Measurements from ENCODE around the gene HMX2. TPM values are rescaled to one million over a fixed set of nuclear protein-coding genes. Genes with fewer than 3 reads are reported as not detected.

The HMX2 gene
- total RNA-seq, 2 experiments from 2014 or later: not detected

- Histone ChIP-seq H3K27ac (ENCODE audit: low read depth in 1 of 2, low read length in 2 of 2) (no peak overlapping the region), H3K4me3 (ENCODE audit: low read length) (no peak overlapping the region), H3K27me3 (ENCODE audit: control insufficient read depth in 1 of 2, insufficient read depth in 2 of 2, low read length in 2 of 2) (peaks cover 97 to 100% of the 10 kb centered on the region in 2 experiments), H3K4me1 (ENCODE audit: insufficient read depth, low read length) (peaks cover 81% of the 10 kb centered on the region), H3K9me3 (ENCODE audit: control insufficient read depth in 1 of 2, insufficient read depth in 1 of 2, low read length in 2 of 2) (peaks cover 0 to 68% of the 10 kb centered on the region in 2 experiments), H3K36me3 (ENCODE audit: insufficient read depth, low read length) (no peaks in the 10 kb centered on the region)
- no peaks in the 10 kb centered on the region for H3K36me3 Mint-ChIP-seq (ENCODE audit: low read depth)
- DNase-seq (no peak), ATAC-seq (ENCODE audit: poor library complexity) (no peak)
- peaks cover 75% of the 10 kb centered on the region for H3K4me1 Mint-ChIP-seq (ENCODE audit: low read depth)
- ChIA-PET POLR2A (interaction anchor here (0.8 kb wide), 1 partner anchor 97 kb away, joined by 3 read pairs; no protein-coding TSS in a partner anchor), CTCF (interaction anchor here (2.6 kb wide), 1 partner anchor 10 kb away, joined by 9 read pairs; no protein-coding TSS in a partner anchor)
- no peak overlapping the region for H3K4me3 Mint-ChIP-seq
- peaks cover 85% of the 10 kb centered on the region for H3K27me3 Mint-ChIP-seq
- H3K9me3 Mint-ChIP-seq: no peaks in the 10 kb centered on the region
- no peak for TF ChIP-seq CTCF (IDR thresholded peaks at IDR 0.05)
- intact Hi-C loops (cut with DNase I, micrococcal nuclease): loop anchor here in 1 of 2 experiments (5.0 kb wide), 1 partner anchor 771 kb away; the partner anchor contains the start of gene PLEKHA1
- no peak overlapping the region for H3K27ac Mint-ChIP-seq
Observed at GRCh38 chr10:123143825-123144168, 4.1 kb upstream of the HMX2 start.

- ChIA-PET CTCF (interaction anchor here (2.6 kb wide), 1 partner anchor 12 kb away, joined by 9 read pairs; no protein-coding TSS in a partner anchor), POLR2A (interaction anchor here (2.1 to 3.3 kb wide), 2 partner anchors 9 to 97 kb away, joined by 7 to 13 read pairs; partner anchors contain the start of gene BUB3)
- H3K9me3 ChIP-seq (ENCODE audit: control insufficient read depth in 1 of 2, insufficient read depth in 1 of 2, low read length in 2 of 2): peaks cover 0 to 65% of the 10 kb centered on the region in 2 experiments
- Mint-ChIP-seq H3K9me3 (no peaks in the 10 kb centered on the region), H3K36me3 (ENCODE audit: low read depth) (no peaks in the 10 kb centered on the region), H3K27ac (no peak overlapping the region), H3K27me3 (peaks cover 82% of the 10 kb centered on the region), H3K4me1 (ENCODE audit: low read depth) (peaks cover 72% of the 10 kb centered on the region), H3K4me3 (peak overlapping the region; percentile 47)
- no peak overlapping the region for H3K27ac ChIP-seq (ENCODE audit: low read depth in 1 of 2, low read length in 2 of 2)
- intact Hi-C loops (cut with DNase I, micrococcal nuclease): loop anchor here in 1 of 2 experiments (5.0 kb wide), 1 partner anchor 773 kb away; the partner anchor contains the start of gene PLEKHA1
- no peak overlapping the region for H3K4me3 ChIP-seq (ENCODE audit: low read length)
- H3K4me1 ChIP-seq (ENCODE audit: insufficient read depth, low read length): peaks cover 86% of the 10 kb centered on the region
- DNase-seq (peak in 2 of 14 experiments; percentile 7 to 32), ATAC-seq (ENCODE audit: poor library complexity) (no peak)
- TF ChIP-seq CTCF (IDR thresholded peaks at IDR 0.05): no peak
- no peaks in the 10 kb centered on the region for H3K36me3 ChIP-seq (ENCODE audit: insufficient read depth, low read length)
- peaks cover 96 to 98% of the 10 kb centered on the region in 2 experiments for H3K27me3 ChIP-seq (ENCODE audit: control insufficient read depth in 1 of 2, insufficient read depth in 2 of 2, low read length in 2 of 2)
Observed at GRCh38 chr10:123144697-123145541, 3.0 kb upstream of the HMX2 start.

- Mint-ChIP-seq H3K27me3 (peaks cover 82% of the 10 kb centered on the region), H3K4me1 (ENCODE audit: low read depth) (peaks cover 72% of the 10 kb centered on the region), H3K36me3 (ENCODE audit: low read depth) (no peaks in the 10 kb centered on the region), H3K9me3 (no peaks in the 10 kb centered on the region), H3K4me3 (peak overlapping the region; percentile 51), H3K27ac (no peak overlapping the region)
- no peak overlapping the region for H3K4me3 ChIP-seq (ENCODE audit: low read length)
- no peaks in the 10 kb centered on the region for H3K36me3 ChIP-seq (ENCODE audit: insufficient read depth, low read length)
- intact Hi-C loops (cut with DNase I, micrococcal nuclease): no loop called here
- ATAC-seq (ENCODE audit: poor library complexity) (no peak), DNase-seq (peak in 1 of 14 experiments; percentile 15)
- H3K27ac ChIP-seq (ENCODE audit: low read depth in 1 of 2, low read length in 2 of 2): no peak overlapping the region
- ChIA-PET CTCF (interaction anchor here (2.6 kb wide), 1 partner anchor 12 kb away, joined by 9 read pairs; no protein-coding TSS in a partner anchor), POLR2A (interaction anchor here (2.1 to 3.3 kb wide), 2 partner anchors 9 to 96 kb away, joined by 7 to 13 read pairs; partner anchors contain the start of gene BUB3)
- H3K27me3 ChIP-seq (ENCODE audit: control insufficient read depth in 1 of 2, insufficient read depth in 2 of 2, low read length in 2 of 2): peaks cover 96 to 98% of the 10 kb centered on the region in 2 experiments
- peaks cover 0 to 64% of the 10 kb centered on the region in 2 experiments for H3K9me3 ChIP-seq (ENCODE audit: control insufficient read depth in 1 of 2, insufficient read depth in 1 of 2, low read length in 2 of 2)
- peaks cover 87% of the 10 kb centered on the region for H3K4me1 ChIP-seq (ENCODE audit: insufficient read depth, low read length)
- TF ChIP-seq CTCF (IDR thresholded peaks at IDR 0.05): no peak
Observed at GRCh38 chr10:123145542-123146012, 2.4 kb upstream of the HMX2 start.
